Measurements from ENCODE around the gene SPEF2.

The SPEF2 gene

GRCh38 chr5:35813521-35813920, 195.9 kb downstream of the SPEF2 start:
- no peak for TF ChIP-seq CTCF (IDR thresholded peaks at IDR 0.05; ENCODE audit: low read depth, low read length)
- DNase-seq: no peak
- Histone ChIP-seq H3K27me3 (ENCODE audit: insufficient read depth, low read depth, severe bottlenecking) (peaks cover 56% of the 10 kb centered on the region), H3K9me3 (ENCODE audit: severe bottlenecking) (no peaks in the 10 kb centered on the region), H3K4me3 (ENCODE audit: low read depth, low read length) (no peak overlapping the region), H3K36me3 (no peaks in the 10 kb centered on the region), H3K27ac (no peak overlapping the region)

- no peaks in the 10 kb centered on the region for H3K36me3 ChIP-seq
- H3K27me3 ChIP-seq (ENCODE audit: insufficient read depth, low read depth, severe bottlenecking): peaks cover 48% of the 10 kb centered on the region
- H3K4me3 ChIP-seq (ENCODE audit: low read depth, low read length): no peak overlapping the region
- DNase-seq: peak; percentile 43
- H3K9me3 ChIP-seq (ENCODE audit: severe bottlenecking): no peaks in the 10 kb centered on the region
- H3K27ac ChIP-seq: no peak overlapping the region
- peak; percentile 81 for TF ChIP-seq CTCF (IDR thresholded peaks at IDR 0.05; ENCODE audit: low read depth, low read length)
Measured at GRCh38 chr5:35815089-35815936, 197.7 kb downstream of the SPEF2 start.

GRCh38 chr5:35816881-35817521, 199.3 kb downstream of the SPEF2 start:
- H3K27me3 ChIP-seq (ENCODE audit: insufficient read depth, low read depth, severe bottlenecking): peaks cover 46% of the 10 kb centered on the region
- no peak for TF ChIP-seq CTCF (IDR thresholded peaks at IDR 0.05; ENCODE audit: low read depth, low read length)
- DNase-seq: no peak
- H3K4me3 ChIP-seq (ENCODE audit: low read depth, low read length): no peak overlapping the region
- H3K27ac ChIP-seq: no peak overlapping the region
- no peaks in the 10 kb centered on the region for H3K36me3 ChIP-seq
- no peaks in the 10 kb centered on the region for H3K9me3 ChIP-seq (ENCODE audit: severe bottlenecking)

- Histone ChIP-seq H3K27me3 (ENCODE audit: insufficient read depth, low read depth, severe bottlenecking) (peaks cover 51% of the 10 kb centered on the region), H3K27ac (no peak overlapping the region), H3K9me3 (ENCODE audit: severe bottlenecking) (no peaks in the 10 kb centered on the region), H3K4me3 (ENCODE audit: low read depth, low read length) (no peak overlapping the region), H3K36me3 (no peaks in the 10 kb centered on the region)
- no peak for DNase-seq
- no peak for TF ChIP-seq CTCF (IDR thresholded peaks at IDR 0.05; ENCODE audit: low read depth, low read length)
Measured at GRCh38 chr5:35819026-35819425, 201.4 kb downstream of the SPEF2 start.

- H3K36me3 ChIP-seq: no peaks in the 10 kb centered on the region
- no peak overlapping the region for H3K4me3 ChIP-seq (ENCODE audit: low read depth, low read length)
- H3K27ac ChIP-seq: no peak overlapping the region
- peaks cover 57% of the 10 kb centered on the region for H3K27me3 ChIP-seq (ENCODE audit: insufficient read depth, low read depth, severe bottlenecking)
- TF ChIP-seq CTCF (IDR thresholded peaks at IDR 0.05; ENCODE audit: low read depth, low read length): no peak
- no peak for DNase-seq
- no peaks in the 10 kb centered on the region for H3K9me3 ChIP-seq (ENCODE audit: severe bottlenecking)
Measured at GRCh38 chr5:35819668-35820067, 202.0 kb downstream of the SPEF2 start.

Data from WERI-Rb-1 (cell line).